Measurements from ENCODE around the gene ISG20L2. TPM values are rescaled to one million over a fixed set of nuclear protein-coding genes. Genes with fewer than 3 reads are reported as not detected.

ISG20L2 gene
- total RNA-seq, 5 donors from 2014 or later (not counting 1 experiment from before 2014, with no cell fraction given), result 35.3 to 63.7 (median 44.3) TPM

GRCh38 chr1:156676820-156677615 lies 51.5 kb downstream of the ISG20L2 start, which contains the start of gene NES:
Gene NES, minus strand, starts transcription at chr1:156677407. Its CDS starts 143 bp downstream, at chr1:156677264.
- POLR2A ChIA-PET, result no interaction called here
- no peak for DNase-seq
- no peak for ATAC-seq (replicated peaks in 1 of 4)
- Histone ChIP-seq H3K4me1 (ENCODE audit: control insufficient read depth in 1 of 2, extremely low read depth in 1 of 2, insufficient read depth in 2 of 2, low read length in 2 of 2) (peaks cover 0 to 17% of the 10 kb centered on the region in 2 experiments), H3K36me3 (ENCODE audit: control insufficient read depth in 2 of 2, extremely low read depth in 1 of 2, insufficient read depth in 1 of 2, low read length in 1 of 2) (no peaks in the 10 kb centered on the region), H3K9me3 (no peaks in the 10 kb centered on the region), H3K27ac (ENCODE audit: low read length) (no peak within 1 kb of the TSS), H3K27me3 (replicated peaks in 1 of 2; ENCODE audit: control insufficient read depth in 2 of 2, extremely low read depth in 1 of 2, insufficient read depth in 2 of 2, low read length in 1 of 2) (peaks cover 9 to 82% of the 10 kb centered on the region in 2 experiments), H3K4me3 (ENCODE audit: control insufficient read depth in 1 of 2, extremely low read depth in 1 of 2, low read length in 1 of 2) (peak within 1 kb of the TSS in 1 of 2 donors; percentile 3)
- Mint-ChIP-seq H3K27me3 (peaks cover 52 to 85% of the 10 kb centered on the region in 2 donors), H3K27ac (peak within 1 kb of the TSS in 1 of 2 donors; percentile 0), H3K4me3 (peak within 1 kb of the TSS in 2 of 3 donors; percentile 36 to 43), H3K9me3 (no peaks in the 10 kb centered on the region), H3K36me3 (no peaks in the 10 kb centered on the region), H3K4me1 (peaks cover 13 to 18% (median 14%) of the 10 kb centered on the region in 3 donors)
- CTCF ChIA-PET, result interaction anchor here (0.5 to 1.7 kb wide), 12 partner anchors 10 to 259 kb away, joined by 3 to 6 read pairs (median 4); partner anchors contain the start of genes ISG20L2 (in 1 of the 2) and METTL25B (in 1 of the 2)
- WGBS (ENCODE audit: insufficient coverage), result 5% methylated on average over 56 of the region's 70 CpGs

GRCh38 chr1:156676114-156676819 lies 52.3 kb downstream of the ISG20L2 start:
- H3K4me3 ChIP-seq (ENCODE audit: control insufficient read depth in 1 of 2, extremely low read depth in 1 of 2, low read length in 1 of 2), result no peak overlapping the region
- no peaks in the 10 kb centered on the region for H3K9me3 Mint-ChIP-seq
- H3K36me3 Mint-ChIP-seq, result no peaks in the 10 kb centered on the region
- no peak for DNase-seq
- H3K27me3 ChIP-seq (replicated peaks in 1 of 2; ENCODE audit: control insufficient read depth in 2 of 2, extremely low read depth in 1 of 2, insufficient read depth in 2 of 2, low read length in 1 of 2), result peaks cover 12 to 75% of the 10 kb centered on the region in 2 experiments
- CTCF ChIA-PET, result interaction anchor here (0.5 to 1.7 kb wide), 7 partner anchors 13 to 185 kb away, joined by 3 to 6 read pairs (median 4); no protein-coding TSS in a partner anchor
- ATAC-seq (replicated peaks in 1 of 4), result no peak
- no peaks in the 10 kb centered on the region for H3K9me3 ChIP-seq
- peaks cover 0 to 17% of the 10 kb centered on the region in 2 experiments for H3K4me1 ChIP-seq (ENCODE audit: control insufficient read depth in 1 of 2, extremely low read depth in 1 of 2, insufficient read depth in 2 of 2, low read length in 2 of 2)
- POLR2A ChIA-PET, result no interaction called here
- no peaks in the 10 kb centered on the region for H3K36me3 ChIP-seq (ENCODE audit: control insufficient read depth in 2 of 2, extremely low read depth in 1 of 2, insufficient read depth in 1 of 2, low read length in 1 of 2)
- WGBS (ENCODE audit: insufficient coverage), result 27% methylated on average over 49 of the region's 49 CpGs
- H3K4me3 Mint-ChIP-seq, result no peak overlapping the region
- H3K4me1 Mint-ChIP-seq, result peaks cover 13 to 18% (median 14%) of the 10 kb centered on the region in 3 donors
- H3K27ac ChIP-seq (ENCODE audit: low read length), result no peak overlapping the region
- H3K27me3 Mint-ChIP-seq, result peaks cover 48 to 79% of the 10 kb centered on the region in 2 donors
- H3K27ac Mint-ChIP-seq, result no peak overlapping the region

- Histone ChIP-seq H3K27me3 (replicated peaks in 1 of 2; ENCODE audit: control insufficient read depth in 2 of 2, extremely low read depth in 1 of 2, insufficient read depth in 2 of 2, low read length in 1 of 2) (peaks cover 12 to 74% of the 10 kb centered on the region in 2 experiments), H3K4me3 (ENCODE audit: control insufficient read depth in 1 of 2, extremely low read depth in 1 of 2, low read length in 1 of 2) (no peak overlapping the region), H3K4me1 (ENCODE audit: control insufficient read depth in 1 of 2, extremely low read depth in 1 of 2, insufficient read depth in 2 of 2, low read length in 2 of 2) (peaks cover 0 to 17% of the 10 kb centered on the region in 2 experiments), H3K9me3 (no peaks in the 10 kb centered on the region), H3K27ac (ENCODE audit: low read length) (no peak overlapping the region), H3K36me3 (ENCODE audit: control insufficient read depth in 2 of 2, extremely low read depth in 1 of 2, insufficient read depth in 1 of 2, low read length in 1 of 2) (no peaks in the 10 kb centered on the region)
- no peaks in the 10 kb centered on the region for H3K9me3 Mint-ChIP-seq
- DNase-seq (no peak), ATAC-seq (replicated peaks in 1 of 4) (no peak)
- no peak overlapping the region for H3K27ac Mint-ChIP-seq
- peaks cover 48 to 75% of the 10 kb centered on the region in 2 donors for H3K27me3 Mint-ChIP-seq
- peaks cover 13 to 18% (median 14%) of the 10 kb centered on the region in 3 donors for H3K4me1 Mint-ChIP-seq
- ChIA-PET CTCF (interaction anchor here in 1 of 2 donors (0.5 kb wide), 1 partner anchor 58 kb away, joined by 3 read pairs; no protein-coding TSS in a partner anchor), POLR2A (no interaction called here)
- H3K4me3 Mint-ChIP-seq, result no peak overlapping the region
- no peaks in the 10 kb centered on the region for H3K36me3 Mint-ChIP-seq
- 83% methylated on average over 9 of the region's 18 CpGs for WGBS (ENCODE audit: insufficient coverage)
These were observed 53.1 kb downstream of the ISG20L2 start for GRCh38 chr1:156675210-156676113.

- peaks cover 5 to 70% of the 10 kb centered on the region in 2 experiments for H3K27me3 ChIP-seq (replicated peaks in 1 of 2; ENCODE audit: control insufficient read depth in 2 of 2, extremely low read depth in 1 of 2, insufficient read depth in 2 of 2, low read length in 1 of 2)
- DNase-seq (no peak), ATAC-seq (replicated peaks in 1 of 4) (no peak)
- Mint-ChIP-seq H3K4me1 (peaks cover 13 to 16% (median 14%) of the 10 kb centered on the region in 3 donors), H3K4me3 (no peak overlapping the region), H3K27ac (no peak overlapping the region), H3K27me3 (peaks cover 36 to 57% of the 10 kb centered on the region in 2 donors), H3K36me3 (no peaks in the 10 kb centered on the region), H3K9me3 (no peaks in the 10 kb centered on the region)
- 43% methylated on average over 1 of the region's 8 CpGs for WGBS (ENCODE audit: insufficient coverage)
- H3K36me3 ChIP-seq (ENCODE audit: control insufficient read depth in 2 of 2, extremely low read depth in 1 of 2, insufficient read depth in 1 of 2, low read length in 1 of 2), result no peaks in the 10 kb centered on the region
- ChIA-PET POLR2A (no interaction called here), CTCF (no interaction called here)
- H3K4me1 ChIP-seq (ENCODE audit: control insufficient read depth in 1 of 2, extremely low read depth in 1 of 2, insufficient read depth in 2 of 2, low read length in 2 of 2), result peaks cover 0 to 17% of the 10 kb centered on the region in 2 experiments
- H3K27ac ChIP-seq (ENCODE audit: low read length), result no peak overlapping the region
- no peaks in the 10 kb centered on the region for H3K9me3 ChIP-seq
- H3K4me3 ChIP-seq (ENCODE audit: control insufficient read depth in 1 of 2, extremely low read depth in 1 of 2, low read length in 1 of 2), result no peak overlapping the region
These were observed 55.0 kb downstream of the ISG20L2 start for GRCh38 chr1:156673387-156674121.

Data from T-cell (primary cell).